HEK293 (cell line): Measurements from ENCODE around the gene WDR43.

ENCODE experiments used
- YY1 ChIP-seq: fragments of 450-650 bp; formaldehyde crosslinking; IDR thresholded peaks from 2 replicates; pipeline ENCODE4 v1.5.1; 2018; ENCODE audit warnings: missing biosample characterization, missing genetic modification characterization
- ZNF10 ChIP-seq: fragments of 450-650 bp; formaldehyde crosslinking; IDR thresholded peaks from 2 replicates; pipeline ENCODE4 v1.5.1; 2017; ENCODE audit warnings: missing biosample characterization, missing genetic modification characterization
- ZSCAN30 ChIP-seq: fragments of 450-650 bp; IDR thresholded peaks from 2 replicates; pipeline ENCODE4 v1.5.1; 2018; ENCODE audit warnings: missing biosample characterization, mild to moderate bottlenecking, missing genetic modification characterization, moderate library complexity
- TF ChIP-seq, protein P1 (sequence below): fragments of 450-650 bp; formaldehyde crosslinking; IDR thresholded peaks from 2 replicates; pipeline ENCODE4 v1.5.1; 2016; ENCODE audit warnings: missing biosample characterization, missing genetic modification characterization

DNA sequence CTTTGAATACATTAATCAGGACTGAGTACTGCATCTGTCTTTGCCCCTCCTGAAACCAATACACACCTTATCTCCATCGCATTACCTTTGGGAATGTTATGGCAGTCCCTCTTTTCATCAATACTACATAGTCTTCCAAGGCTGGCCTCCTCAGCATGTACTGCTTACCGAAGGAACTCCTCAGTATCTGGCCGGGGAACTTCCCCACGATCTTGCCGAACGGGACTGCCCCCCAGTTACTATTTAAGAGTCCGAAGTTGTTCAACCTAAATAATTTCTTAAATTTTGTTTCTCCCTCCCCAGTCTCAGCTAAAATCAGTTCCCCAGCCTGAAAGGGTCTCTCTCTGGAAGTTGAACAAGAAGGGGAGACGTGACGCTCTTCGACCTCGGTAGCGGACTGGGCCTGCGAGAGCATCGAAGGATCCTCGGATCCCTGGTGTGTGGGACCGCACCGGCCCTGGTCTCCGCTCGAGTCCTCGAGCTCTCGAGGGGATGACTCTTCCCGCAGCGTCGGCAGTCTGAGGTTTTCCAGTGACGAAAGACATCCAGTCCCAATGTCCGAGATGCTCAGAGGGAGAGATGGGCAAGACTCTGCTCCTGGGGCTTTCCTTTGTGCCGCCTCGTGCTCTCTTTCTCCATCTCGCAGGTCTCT is 24.8 kb upstream of the WDR43 start:
- TF ChIP-seq ZNF10 (tag by site-specific recombination) (no peak), YY1 (tag by site-specific recombination) (no peak), ZSCAN30 (tag by site-specific recombination) (no peak)
- TF ChIP-seq, protein P1, sequence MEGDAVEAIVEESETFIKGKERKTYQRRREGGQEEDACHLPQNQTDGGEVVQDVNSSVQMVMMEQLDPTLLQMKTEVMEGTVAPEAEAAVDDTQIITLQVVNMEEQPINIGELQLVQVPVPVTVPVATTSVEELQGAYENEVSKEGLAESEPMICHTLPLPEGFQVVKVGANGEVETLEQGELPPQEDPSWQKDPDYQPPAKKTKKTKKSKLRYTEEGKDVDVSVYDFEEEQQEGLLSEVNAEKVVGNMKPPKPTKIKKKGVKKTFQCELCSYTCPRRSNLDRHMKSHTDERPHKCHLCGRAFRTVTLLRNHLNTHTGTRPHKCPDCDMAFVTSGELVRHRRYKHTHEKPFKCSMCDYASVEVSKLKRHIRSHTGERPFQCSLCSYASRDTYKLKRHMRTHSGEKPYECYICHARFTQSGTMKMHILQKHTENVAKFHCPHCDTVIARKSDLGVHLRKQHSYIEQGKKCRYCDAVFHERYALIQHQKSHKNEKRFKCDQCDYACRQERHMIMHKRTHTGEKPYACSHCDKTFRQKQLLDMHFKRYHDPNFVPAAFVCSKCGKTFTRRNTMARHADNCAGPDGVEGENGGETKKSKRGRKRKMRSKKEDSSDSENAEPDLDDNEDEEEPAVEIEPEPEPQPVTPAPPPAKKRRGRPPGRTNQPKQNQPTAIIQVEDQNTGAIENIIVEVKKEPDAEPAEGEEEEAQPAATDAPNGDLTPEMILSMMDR, result no peak
